ENCODE data around the gene EML6.

DNA sequence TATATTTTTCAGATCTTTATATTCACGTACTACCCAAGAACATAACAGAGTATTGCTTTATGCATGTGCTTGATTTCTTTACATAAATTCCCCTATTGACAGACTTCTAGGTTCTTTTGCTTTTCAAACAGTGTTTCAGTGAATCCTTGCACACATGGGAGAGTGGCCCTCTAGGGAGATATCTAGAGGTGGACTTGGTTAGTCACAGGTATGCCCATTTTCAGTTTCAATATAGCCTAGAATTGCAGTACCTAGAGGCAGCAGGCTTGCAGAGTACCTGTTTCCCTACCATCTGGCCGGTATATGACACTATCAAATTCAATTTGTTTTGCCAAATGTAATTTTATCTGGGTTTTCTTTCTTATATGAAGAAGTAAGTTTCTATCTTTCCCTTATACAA, 36.8 kb downstream of the EML6 start:
- TF ChIP-seq EZH2 (IDR thresholded peaks at IDR 0.05; ENCODE audit: low read length, missing control alignments), result no peak
- TF ChIP-seq, protein P1, sequence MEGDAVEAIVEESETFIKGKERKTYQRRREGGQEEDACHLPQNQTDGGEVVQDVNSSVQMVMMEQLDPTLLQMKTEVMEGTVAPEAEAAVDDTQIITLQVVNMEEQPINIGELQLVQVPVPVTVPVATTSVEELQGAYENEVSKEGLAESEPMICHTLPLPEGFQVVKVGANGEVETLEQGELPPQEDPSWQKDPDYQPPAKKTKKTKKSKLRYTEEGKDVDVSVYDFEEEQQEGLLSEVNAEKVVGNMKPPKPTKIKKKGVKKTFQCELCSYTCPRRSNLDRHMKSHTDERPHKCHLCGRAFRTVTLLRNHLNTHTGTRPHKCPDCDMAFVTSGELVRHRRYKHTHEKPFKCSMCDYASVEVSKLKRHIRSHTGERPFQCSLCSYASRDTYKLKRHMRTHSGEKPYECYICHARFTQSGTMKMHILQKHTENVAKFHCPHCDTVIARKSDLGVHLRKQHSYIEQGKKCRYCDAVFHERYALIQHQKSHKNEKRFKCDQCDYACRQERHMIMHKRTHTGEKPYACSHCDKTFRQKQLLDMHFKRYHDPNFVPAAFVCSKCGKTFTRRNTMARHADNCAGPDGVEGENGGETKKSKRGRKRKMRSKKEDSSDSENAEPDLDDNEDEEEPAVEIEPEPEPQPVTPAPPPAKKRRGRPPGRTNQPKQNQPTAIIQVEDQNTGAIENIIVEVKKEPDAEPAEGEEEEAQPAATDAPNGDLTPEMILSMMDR (conservative IDR thresholded peaks at IDR 0.05 in 1 of 2, IDR thresholded peaks at IDR 0.05 in 1 of 2; ENCODE audit: low read depth in 1 of 2, low read length in 2 of 2), result no peak

All from fibroblast of lung (primary cell).